Iris pigment epithelial cell (primary cell): ENCODE measurements around the gene ADCK1.
"Not testable (repeated sequence)": the region's sequence is repeated elsewhere in the genome, so short reads cannot be mapped to it uniquely, and the experiment has no call there.

ENCODE experiments used
- DNase-seq: peaks from one replicate; pipeline ENCODE4 v3.0.0-alpha.2; 2011; ENCODE audit warnings: low read depth

ADCK1 gene, protein sequence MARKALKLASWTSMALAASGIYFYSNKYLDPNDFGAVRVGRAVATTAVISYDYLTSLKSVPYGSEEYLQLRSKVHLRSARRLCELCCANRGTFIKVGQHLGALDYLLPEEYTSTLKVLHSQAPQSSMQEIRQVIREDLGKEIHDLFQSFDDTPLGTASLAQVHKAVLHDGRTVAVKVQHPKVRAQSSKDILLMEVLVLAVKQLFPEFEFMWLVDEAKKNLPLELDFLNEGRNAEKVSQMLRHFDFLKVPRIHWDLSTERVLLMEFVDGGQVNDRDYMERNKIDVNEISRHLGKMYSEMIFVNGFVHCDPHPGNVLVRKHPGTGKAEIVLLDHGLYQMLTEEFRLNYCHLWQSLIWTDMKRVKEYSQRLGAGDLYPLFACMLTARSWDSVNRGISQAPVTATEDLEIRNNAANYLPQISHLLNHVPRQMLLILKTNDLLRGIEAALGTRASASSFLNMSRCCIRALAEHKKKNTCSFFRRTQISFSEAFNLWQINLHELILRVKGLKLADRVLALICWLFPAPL

DNA sequence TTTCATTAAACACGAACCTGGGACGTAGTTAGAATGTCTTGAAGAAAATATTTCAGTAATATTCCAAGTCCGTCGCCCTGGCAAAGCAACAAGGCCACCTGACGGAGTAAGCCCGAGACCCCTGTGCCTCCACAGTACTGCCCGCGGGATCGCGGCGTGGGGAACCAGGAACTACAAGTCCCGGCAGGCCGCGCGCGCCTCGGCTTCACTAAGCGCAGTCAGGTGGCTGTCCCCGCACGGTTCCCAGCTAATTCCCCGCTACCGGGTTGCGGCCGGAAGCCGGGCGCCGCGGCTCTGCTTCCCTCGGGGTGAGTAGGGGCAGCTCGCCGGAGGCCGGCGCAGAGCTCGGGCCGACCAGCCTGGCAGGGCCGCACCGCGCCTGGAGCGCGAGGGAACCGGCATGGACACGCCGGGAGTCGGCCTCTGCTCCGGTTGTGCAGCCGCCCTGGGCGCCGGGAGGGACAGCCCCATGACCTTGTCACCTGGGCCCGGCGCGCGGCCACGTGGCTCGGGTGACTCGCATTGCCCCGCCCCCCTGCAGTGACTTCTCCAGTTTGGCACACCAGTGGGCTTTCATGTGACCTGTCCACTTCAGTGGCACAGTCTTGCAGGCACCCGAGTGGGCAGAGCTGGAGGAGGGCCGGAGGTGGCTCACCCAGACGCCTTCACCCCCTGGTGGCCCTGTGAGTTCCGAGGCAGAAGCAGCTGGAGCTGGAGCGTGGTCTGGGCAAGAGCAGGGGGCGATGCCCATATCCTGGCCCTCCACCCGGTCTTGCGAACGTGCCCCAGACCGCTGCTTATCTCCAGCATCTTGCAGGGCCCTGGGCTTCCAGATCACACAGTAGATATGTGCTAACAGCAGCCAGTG, at the start of gene ADCK1:
ADCK1 (plus strand) TSS at position 247 of the 868 bp plus-strand sequence. CDS start 18,870 bp downstream, outside the sequence.
- peak; percentile 80 for DNase-seq

DNA sequence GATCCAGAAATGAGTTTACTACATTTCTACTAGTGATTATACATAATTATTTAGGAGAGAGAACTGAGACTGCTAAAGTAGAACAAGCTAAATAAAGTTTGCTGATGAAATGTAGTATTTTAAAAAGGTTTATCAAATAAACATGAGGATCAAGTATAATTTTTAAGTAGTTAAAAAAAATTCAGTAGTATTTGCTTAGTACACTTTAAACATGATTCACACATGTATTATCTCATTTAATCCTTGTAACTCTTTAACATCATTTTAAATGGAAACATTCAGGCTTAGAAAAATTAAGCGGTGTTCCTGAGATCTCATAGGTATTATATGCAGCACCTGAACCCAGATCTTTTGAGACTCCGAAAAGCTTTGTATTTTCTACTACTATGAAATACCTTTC, 47.6 kb upstream of the ADCK1 start:
- DNase-seq = no peak

DNA sequence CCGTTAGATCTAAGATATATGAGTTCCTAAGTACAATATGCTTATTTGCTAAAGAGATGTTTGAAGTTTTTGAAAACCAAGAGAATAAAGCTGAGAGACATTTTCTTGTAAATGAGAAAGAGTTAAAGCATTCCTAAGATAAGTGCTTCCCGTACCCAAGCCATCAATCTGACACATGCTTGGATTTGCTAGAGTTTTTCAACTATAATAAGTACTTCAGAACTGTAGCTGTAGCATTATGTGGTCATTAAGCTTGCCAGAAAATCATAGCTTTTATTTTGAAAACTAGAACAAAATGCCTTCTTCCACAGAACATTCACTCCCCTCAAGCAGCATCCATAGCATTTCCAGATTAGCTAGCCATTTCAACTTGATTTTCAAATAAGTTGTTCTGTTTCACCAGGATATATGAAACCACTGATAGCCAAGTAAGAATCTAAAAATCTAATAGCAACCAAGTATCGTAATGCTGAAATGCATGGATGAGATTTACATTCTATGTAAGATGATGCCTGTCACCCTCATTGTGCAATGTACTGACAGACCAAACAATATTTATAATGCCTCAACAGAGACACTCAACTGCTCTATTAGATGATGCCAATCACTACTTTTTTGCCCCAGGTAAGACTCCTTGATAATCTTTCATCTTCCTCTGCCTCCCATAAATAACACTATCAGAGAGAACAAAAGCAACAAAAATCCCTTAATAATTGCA, 47.0 kb upstream of the ADCK1 start:
- peak; percentile 50 for DNase-seq

DNA sequence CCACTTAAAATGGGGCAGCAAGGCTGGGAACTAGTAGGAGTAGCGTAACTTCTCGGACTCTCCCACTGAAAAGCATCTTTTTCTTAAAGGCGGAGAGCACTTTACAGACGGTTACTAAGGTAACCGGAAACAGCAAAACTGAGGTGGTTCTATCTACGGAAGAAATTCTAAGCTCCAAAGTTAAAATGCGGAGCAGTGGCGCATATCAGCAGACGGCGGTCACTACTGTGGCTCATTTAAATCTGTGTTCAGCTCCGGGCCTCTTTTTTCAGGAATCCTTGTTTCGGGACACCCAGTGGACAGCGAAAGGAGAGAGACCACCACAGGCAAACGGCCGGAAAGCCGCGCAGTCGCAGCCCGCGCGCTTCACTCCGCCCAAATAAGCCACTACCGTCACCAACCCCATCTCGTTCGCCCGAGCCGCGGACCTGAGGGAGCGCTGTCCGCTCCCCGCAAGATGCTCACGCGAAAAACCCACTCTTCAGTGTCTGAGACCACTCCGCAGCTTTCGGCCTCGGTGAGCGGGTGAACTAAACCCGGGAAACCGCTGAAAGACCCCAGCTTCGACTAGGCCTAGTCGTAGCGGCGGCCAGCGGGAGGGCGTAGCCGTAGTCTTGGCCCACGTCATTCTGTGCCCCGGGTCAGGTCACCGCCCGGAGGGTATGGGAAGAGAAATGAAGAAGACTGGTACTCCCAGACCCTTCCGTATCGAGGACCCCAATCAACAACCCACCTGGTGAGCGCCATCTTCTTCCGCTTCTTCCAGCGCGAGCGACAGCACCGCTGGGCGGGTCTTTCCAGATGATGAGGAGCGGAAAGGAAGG, 39.3 kb upstream of the ADCK1 start, which contains the start of gene SNW1:
SNW1 (minus strand) TSS at position 776 of the 824 bp plus-strand sequence; CDS start at position 747, 29 bp downstream.
- peak; percentile 65 for DNase-seq

DNA sequence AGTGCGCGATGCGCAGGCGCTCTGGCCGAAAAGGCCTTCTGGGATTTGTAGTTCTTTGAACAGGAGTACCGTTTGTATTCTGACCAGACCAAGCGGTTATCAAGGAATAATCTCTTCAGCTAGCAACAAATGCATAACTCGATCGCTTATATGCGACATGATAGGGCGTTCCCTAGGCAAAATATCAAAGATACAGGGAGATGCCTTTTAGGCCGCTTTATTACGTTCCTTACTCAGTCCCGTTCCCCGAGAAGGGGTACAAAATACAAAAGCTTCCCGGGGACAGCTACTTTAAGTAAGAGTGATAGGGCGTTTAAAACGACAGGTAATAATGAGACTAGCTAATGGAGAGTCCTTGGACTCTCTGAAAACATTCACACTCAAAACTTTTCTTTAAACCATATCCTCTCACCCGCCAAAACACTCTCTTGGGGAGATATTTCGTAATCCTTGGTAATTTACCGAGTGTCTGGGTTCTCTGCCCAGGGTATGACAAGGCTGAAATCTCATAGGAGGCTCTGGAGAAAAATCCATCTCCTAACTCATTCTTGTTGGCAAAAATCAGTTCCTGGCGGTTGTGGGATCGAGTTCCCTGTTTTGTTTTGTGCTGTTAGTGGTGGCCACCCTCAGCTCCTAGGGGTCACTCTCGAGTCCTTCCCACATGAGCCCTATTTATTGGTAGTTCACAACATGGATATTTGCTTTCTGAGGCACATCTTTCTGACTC, 38.5 kb upstream of the ADCK1 start:
- peak; percentile 95 for DNase-seq

DNA sequence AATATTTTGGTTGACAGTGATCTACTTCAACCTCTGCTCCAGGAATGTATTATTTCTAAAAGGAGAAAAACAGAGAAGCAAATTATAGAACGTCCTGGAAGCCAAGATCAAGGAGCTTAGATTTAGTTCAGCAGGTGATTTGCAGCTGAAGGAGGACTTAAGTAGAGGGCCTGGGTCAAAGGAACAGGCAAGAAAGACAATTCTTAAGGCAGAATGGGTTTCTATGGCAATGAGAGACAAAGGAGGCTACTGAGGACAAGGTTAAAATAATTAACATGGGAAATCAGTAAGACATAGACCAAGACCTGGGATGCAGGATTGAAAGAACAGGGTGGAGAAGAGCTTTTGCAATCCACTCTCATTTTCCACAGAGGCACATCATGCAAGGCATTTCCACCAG, 36.6 kb upstream of the ADCK1 start:
- no peak for DNase-seq

DNA sequence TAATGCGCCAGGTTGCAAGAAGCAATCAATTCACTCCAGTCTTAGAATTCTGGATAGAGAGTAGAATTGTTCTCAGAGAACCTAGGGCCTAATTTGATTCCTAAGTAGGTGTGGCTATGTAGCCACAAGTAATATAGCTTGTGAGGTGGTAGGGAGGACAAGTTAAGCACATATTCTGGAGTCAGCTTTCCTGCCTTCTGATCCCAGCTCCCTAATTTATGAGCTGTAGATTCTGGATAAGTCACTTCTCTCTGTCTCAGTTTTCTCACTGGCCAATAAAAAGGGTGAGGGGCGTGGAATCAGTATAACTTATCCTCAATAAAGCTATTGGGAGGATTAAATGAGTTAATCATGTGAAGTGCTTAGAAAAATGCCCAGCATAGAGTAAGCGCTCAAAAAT, 35.9 kb upstream of the ADCK1 start:
- DNase-seq = no peak

DNA sequence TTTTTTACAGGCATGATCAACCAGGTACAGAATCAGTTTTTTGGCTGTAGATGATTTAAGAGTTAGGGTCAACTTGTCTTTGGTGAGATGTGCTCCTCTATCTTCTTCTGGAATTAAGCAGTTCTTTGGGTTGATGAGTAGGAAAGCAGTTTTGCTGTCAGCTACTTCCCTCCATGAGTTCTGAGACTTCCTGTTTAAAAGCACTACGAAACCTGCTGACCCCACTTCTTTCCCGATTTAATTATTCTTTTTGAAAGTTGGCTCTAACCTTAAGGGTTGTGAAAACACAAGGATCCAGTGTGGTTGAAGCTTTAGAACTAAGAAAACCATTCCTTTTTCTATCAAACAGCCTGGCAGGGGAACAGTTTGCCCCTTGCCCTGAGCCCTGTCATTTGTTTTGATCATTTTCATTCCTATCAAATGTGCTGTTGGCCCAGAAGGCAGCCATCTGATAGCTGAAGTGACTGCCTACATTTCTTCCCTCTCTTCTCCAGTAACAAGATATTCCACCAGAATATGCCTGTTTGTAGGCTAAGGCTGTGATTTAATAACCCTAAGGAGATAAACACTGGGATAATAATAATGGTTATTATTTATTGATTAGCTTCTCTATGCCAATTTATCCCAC, 31.4 kb upstream of the ADCK1 start:
- DNase-seq = not testable (repeated sequence)

DNA sequence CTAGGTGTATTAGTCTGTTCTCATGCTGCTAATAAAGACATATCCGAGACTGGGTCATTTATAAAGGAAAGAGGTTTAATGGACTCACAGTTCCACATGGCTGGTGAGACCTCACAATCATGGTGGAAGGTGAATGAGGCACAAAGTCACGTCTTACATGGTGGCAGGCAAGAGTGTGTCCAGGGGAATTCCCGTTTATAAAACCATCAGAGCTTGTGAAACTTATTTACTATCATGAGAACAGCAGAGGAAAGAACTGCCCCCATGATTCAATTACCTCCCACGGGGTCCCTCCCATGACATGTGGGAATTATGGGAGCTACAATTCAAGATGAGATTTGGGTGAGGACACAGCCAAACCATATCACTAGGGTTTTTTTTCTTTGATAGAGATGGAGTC, 25.9 kb upstream of the ADCK1 start:
- DNase-seq = not testable (repeated sequence)

DNA sequence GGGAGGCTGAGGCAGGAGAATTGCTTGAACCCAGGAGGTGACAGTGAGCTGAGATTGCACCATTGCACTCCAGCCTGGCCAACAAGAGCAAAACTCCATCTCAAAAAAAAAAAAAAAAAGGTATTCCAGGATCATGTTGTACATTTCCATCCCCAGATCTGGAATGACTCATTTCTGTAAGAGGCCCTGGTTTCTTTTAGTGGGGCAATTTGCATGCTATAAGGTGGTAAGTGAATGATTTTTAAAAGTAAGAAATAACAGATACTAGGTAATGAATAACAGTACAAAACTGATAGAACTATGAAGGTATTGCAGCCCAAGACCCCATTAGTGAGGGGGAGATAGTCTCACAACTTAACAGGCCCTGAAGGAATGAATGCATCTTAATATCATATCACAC, 17.7 kb upstream of the ADCK1 start:
- peak; percentile 31 for DNase-seq

DNA sequence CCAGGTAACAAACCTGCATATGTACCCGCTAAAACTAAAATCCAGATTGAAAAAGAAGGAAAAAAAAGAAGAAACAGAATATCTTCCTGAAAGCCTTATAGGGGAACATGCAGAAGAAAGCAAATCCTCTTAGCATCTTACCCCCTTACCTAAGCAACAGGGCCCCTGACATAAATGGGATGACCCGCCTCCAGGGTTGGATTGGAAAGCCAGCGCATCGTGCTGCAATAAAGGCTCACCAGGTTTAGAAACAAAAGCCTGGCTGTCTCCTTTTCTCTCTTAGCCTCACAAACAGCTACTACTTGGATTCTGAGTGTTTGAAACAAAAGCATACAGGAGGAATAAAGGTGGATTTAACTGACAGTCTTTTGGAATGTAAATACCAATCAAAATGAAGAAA, 13.8 kb upstream of the ADCK1 start:
- no peak for DNase-seq

DNA sequence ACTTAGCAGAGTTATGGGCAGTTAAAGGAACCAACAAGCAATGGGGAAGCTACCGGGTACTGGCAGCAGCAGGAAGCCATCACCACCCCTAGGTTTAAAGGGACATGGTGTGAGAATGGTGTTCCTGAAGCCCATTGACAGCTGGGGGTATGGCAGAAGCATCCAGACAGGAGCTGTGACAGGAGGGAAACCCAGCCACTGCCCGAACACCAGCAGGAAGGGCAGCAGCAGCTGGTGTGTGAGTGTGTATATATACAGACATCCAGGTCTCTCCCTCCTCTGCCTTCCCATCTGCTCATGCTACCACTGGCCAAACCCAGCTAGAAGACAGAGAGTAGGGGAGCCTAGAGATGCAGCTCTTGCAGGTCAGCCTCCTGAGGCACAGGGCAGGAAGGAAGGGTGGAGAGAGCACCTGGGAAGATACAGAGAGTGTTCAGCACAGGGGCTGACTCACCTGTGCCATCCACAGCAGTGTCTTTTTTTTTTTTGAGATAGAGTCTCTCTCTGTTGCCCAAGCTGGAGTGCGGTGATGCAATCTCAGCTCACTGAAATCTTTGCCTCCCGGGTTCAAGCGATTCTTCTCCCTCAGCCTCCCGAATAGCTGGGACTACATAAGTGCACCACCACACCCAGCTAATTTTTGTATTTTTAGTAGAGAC, 9.2 kb upstream of the ADCK1 start:
- no peak for DNase-seq

DNA sequence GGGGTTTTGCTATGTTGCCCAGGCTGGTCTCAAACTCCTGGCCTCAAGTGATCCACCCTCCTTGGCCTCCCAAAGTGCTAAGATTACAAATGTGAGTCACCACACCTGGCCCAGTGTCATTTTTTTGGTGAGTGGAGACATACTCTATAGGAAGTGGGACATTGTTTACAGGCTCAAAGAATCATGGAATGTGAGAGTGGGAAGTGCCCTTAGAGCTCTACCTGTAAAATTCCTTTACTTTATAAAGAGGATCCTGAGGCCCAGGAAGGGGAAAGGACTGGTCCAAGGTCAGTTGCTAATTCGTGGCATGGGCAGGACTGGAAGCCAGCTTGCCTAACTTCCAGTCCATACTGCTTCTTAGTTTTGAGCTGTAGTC, 8.7 kb upstream of the ADCK1 start:
- DNase-seq = no peak

DNA sequence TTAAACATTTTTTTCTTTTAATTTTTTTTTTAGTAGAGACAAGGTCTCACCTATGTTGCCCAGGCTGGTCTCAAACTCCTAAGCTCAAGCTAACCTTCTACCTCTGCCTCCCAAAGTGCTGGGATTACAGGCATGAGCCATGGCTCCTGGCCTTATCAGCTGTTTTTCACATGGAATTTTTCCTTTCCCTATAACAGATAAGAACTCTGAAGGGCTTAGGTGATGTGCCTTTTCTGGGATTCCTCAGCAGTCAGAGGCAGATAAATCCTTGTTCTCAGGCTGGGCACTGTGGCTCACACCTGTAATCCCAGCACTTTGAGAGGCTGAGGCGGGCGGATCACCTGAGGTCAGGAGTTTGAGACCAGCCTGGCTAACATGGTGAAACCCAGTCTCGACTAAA, 6.7 kb upstream of the ADCK1 start:
- DNase-seq = not testable (repeated sequence)

DNA sequence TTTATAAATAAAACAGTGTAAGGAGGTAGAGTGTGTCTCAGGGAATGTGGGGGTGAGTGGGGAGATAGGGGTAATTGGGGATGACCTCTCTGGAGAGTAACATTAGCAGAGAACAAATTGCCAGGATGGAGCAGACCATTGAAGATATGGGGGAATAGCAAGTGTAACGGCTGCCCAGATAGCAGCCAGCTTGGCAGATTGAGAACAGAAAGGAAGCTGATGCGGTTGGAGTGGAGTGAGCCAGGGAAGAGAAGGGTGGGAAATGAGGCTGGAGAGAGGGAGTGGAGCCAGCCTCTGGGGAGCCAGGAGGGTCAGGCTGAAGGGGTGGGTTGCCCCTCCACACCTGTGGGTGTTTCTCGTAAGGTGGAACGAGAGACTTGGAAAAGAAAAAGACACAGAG, 5.6 kb upstream of the ADCK1 start:
- DNase-seq = no peak

DNA sequence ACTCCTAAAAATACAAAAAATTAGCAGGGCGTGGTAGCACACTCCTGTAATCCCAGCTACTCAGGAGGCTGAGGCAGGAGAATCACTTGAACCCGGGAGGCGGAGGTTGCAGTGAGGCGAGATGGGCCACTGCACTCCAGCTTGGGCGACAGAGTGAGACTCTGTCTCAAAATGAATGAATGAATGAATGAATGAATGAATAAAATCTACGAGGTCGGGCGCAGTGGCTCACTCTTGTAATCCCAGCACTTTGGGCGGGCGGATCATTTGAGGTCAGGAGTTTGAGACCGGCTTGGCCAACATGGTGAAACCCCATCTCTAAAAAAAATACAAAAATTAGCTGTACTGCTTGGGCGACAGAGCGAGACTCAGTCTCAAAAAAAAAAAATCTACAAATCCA, 453 bp upstream of the ADCK1 start:
- not testable (repeated sequence) for DNase-seq

DNA sequence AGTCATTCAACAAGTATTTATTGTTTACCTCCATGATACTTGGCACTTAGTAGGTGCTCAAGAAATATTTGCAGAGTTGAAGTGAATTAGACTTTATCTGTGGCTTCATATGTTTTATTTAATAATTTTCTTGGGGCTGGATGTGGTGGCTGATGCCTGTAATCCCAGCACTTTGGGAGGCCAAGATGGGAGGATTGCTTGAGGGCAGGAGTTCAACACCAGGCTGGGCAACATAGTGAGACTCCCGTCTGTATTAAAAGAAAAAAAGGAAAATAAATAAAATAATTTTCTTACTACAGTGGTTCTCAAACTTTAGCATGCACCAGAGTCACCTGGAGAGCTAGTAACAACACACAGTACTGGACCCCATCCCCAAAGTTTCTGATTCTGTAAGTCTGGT, 905 bp downstream of the ADCK1 start:
- DNase-seq = no peak

DNA sequence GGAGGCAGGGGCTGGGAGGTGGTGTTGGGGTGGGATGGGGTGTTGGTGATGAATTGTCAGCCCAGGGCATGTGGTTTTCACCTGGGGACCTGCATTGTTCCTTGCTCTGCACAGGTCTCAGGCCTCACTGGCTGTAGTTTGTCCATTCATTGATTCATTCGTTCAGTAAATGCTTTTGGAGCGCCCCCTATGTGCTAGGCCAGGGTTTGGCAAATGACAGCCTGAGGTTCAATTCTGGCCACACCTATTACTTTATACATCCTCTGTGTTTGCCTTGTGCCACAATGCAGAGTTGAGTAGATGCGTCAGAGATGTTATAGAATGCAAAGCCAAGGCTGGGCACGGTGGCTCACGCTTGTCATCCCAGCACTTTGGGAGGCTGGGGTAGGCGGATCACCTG, 4.7 kb downstream of the ADCK1 start:
- peak; percentile 26 for DNase-seq

DNA sequence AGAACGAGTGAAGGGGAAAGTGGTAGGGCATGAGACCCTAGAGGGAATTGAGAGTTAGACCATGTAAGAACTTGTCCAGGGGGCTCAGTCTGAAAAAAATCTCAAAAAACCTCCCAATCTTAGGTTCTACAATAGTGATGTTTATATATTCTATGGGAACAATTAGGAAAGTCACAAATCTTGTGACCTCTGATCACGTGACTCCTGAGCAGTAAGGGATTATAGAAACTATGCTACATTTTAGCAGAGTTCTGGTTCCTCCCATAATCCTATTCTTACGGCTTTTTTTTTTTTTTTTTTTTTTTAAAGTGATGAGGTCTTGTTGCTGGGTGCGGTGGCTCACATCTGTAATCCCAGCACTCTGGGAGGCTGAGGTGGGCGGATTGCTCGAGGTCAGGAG, 5.8 kb downstream of the ADCK1 start:
- no peak for DNase-seq

DNA sequence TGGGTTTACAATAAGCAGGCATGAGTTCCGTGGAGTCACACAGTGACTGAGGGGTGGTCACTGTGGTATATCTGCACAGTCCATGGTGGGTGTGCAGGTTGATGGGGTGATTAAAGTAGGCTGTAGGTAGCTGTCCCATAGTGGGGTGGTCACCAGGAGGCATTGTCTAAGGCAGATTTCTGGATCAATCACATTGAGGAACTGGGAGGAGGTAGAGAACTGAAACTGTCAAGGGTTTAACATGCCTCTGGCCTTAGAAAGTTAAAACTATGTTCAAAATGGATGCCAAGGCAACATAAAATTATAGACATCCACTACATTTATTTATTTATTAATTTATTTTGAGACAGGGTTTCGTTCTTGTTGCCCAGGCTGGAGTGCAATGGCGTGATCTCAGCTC, 8.3 kb downstream of the ADCK1 start:
- no peak for DNase-seq
